GM19025 (cell line): ENCODE data around the gene MAT2A.
"Not testable (repeated sequence)": the region's sequence is repeated elsewhere in the genome, so short reads cannot be mapped to it uniquely, and the experiment has no call there.

Experiments used
- ATAC-seq: cut with Tn5 transposase; IDR thresholded peaks from one replicate; pipeline ENCODE4 v1.9.1; 2021; ENCODE audit warnings: mild to moderate bottlenecking, low read depth, moderate library complexity; ENCODE audit not compliant: unreplicated experiment

Gene MAT2A

DNA sequence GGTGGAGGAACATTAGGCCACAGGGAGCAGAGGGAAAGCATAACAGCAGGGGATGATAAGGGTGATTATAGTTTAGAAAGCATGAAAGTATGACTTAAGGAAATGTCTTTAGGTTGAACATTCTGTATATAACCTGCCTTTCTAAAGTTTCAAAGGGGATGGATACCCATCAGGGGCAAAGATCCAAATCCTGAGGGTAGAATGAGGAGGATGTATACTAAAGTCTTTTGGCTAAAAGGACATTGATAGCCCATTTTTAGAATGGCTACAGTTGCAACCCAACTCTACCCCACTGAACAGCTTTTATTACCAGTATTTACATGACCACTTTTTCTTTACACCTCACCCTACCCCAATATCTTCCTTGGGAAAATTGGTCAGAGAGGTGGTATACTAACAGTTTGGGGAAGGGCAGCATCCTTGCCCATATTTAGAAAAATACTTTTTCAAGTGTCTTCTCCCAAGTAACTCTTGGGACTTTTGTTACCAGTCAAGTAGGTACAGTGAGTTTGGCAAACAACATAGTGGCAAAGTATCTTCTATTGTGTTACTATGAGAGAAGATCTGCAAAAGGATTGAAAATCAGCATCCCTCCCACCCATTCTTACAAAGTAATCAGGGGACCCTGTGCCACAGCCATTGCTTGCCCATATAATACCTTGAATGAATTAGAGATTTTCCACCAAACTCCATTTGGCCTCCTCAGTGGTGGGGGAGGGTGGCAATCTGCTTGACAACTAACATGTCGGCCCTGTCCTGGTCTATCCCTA lies 8.3 kb downstream of the MAT2A start:
- ATAC-seq = no peak

DNA sequence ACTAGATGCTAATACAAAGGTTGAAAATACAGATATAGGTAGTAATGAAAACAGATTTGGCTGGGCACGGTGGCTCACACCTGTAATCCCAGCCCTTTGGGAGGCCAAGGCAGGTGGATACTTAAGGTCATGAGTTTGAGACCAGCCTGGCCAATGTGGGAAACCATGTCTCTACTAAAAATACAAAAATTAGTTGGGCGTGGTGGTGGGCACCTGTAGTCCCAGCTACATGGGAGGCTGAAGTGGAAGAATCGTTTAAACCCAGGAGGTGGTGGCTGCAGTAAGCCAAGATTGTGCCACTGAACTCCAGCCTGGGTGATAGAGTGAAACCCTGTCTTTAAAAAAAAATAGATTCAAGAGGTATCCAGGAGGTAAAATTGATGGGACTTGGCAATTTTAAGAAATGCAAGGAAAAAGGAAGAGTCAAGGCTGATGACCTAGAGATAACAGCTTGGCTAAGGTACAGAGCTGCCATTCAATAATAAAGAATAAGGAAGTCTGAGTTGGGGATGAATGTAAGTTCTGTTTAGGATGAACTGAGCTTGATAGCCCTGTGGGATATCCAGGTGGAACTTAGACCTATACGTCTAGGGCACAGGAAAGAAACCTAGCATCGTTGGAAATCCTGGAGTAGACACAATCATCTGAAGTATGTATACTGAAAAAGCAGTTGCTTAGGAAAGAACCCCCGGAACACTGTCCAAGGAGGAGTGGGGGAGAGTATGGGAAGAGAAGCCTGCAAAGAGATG lies 9.1 kb downstream of the MAT2A start:
- no peak for ATAC-seq

DNA sequence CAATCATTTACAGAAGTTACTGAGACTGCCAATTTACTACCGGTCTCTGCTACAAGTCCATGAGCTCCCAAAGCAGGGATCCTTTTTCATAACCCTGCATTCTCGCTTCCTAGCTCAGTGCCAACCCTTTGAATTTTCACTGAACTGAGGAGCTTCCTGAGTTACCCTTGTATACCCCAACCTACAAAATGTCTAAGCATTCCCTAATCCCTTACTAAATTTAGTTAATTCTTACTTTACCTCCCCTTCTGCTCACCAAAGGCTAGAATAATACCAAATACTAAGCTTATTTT lies 9.6 kb downstream of the MAT2A start:
- ATAC-seq = no peak

DNA sequence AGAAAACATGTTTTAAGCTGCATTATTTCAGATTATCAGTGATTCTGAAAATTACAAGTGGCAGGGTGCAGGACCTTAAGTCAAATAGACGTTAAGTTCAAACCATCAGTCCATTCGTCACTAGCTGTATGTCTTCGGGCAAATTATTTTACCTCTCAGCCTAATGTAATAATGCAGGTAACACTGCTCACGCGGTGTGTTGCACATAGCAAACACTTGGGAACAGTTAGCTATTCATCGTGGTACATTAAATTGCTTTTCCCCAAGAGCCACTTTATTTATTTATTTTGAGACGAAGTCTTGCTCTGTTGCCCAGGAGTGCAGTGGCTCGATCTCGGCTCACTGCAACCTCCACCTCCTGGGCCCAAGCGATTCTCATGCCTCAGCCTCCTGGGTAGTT lies 10.1 kb downstream of the MAT2A start:
- ATAC-seq = no peak

DNA sequence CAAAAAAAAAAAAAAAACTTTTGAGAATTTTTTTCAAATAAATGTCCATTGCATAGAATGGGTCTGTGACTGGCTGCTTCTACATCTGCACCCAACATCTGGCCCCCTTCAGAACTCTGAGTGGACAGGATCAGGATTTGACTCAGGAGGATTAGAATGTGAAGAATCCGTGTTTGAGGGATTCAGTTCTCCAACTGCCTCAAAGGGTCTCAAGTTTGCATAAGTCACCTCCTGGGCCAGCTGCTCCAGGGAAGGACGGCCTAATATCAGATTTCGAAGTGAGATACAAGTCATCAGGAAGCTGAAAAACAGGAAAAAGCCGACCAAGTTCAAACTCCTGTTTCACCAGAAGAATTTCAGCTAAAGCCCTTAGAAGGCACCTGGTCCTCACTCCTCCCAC lies 10.9 kb downstream of the MAT2A start:
- ATAC-seq = no peak

DNA sequence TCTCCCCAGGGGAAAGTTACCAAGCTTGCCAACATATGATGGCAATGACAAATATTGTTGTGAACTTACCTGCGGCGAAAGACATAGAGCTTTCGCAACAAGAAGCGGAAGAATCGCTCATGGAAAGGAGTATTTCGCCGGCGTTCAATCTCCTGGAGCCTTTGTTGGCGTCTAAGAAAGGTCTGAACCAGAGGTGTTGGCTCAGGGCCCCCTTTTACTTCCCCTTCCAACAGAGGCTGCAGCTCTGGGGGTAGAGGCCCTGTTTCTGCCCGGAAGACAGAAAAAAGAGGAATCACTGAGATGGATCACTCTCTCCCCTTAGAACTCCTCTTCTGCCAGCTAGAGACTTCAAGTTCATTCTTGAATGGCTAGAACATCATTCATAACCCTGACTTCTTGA lies 11.5 kb downstream of the MAT2A start:
- no peak for ATAC-seq

DNA sequence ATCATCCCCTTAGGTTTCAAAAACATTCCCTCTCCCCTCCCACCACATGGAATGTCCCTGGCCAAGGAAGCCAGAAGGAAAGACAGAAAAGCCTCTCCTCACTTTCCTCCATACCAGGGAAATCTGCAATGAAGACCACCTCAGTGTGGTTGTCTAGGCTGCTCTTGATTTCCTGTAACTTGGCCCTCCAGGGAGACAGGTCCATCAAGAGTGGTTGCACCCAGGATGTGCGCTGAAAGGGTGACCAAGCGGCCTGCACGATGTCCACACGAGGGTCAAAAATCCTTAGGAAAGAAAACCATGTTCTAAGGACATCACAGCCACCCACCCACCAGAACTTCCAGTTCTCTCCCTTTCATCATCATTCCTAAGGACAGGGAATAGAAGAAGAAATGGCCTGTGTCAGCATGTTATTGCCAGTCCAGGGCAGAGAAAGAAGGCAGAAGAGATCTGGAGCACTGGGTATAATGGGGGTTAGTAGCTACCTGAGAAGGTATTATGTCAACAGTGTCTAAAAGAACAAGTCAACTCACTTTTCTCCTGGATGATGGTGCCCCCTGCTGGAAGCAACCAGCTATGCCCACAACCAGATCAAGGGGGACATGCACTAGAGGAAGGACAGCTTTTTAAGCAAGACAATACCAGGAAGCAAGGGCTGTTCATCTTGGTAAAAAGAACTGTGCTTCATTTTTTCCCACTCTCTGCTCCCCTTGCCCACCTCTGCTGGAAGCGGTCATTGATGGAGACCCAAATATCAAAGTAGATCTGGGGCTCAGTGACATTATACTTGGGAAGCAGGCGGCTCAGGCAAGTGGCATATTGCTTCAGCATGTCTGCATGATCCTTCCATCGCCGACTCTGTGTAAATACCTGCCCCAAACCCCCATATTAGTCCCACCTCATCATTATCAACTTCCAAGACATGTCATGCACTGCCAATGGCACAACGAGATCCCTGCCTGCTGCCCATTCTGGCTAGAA lies 13.0 kb downstream of the MAT2A start:
- no peak for ATAC-seq

DNA sequence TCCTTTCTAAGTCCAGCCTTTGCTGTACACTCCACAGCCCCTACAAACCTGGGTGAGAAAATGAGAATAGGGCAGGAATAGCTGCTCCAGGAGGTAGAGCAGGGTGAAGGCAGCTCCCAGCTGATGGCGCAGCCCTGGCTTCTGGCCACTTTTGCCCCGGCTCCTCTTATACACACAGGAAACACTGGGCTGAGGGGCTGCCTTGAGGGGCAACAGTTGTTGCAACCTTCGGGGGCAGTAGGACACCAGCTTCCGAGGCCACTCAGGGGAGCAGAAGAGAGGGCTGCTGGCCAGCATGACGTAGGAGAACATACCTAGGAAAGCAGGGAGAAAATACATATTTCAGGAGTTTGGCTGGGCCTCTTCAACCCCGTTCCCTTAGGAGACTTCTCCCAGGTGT lies 14.2 kb downstream of the MAT2A start:
- ATAC-seq = no peak

DNA sequence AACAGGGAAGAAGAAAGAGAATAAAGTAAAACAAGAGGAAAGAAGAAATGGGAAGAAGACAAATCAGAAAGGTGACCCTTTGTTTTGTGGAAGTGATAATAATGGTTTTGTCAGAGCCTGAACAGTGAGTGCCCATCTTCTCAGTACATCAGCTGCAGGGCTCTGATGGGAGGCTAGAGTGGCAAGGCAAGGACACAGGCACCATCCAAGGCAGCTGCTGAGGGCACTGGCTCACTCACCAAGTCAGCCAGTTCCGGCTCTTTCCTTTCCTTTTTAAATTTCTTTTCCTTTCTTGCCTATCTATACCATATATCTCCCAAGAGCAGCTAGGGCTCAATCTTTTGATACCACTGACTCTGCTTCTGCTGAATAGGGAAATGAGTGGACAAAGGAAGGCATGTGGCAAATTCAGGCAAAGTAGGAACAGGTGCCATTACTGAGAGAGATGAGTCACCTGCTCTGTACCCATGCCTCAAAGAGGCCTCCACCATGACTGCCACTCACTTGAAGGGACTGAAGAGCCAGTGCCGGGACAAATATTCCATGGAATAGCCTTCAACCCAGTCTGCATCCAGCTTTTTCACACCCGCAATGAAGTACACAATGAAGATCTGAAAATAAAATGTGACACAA lies 16.1 kb downstream of the MAT2A start:
- ATAC-seq = no peak

DNA sequence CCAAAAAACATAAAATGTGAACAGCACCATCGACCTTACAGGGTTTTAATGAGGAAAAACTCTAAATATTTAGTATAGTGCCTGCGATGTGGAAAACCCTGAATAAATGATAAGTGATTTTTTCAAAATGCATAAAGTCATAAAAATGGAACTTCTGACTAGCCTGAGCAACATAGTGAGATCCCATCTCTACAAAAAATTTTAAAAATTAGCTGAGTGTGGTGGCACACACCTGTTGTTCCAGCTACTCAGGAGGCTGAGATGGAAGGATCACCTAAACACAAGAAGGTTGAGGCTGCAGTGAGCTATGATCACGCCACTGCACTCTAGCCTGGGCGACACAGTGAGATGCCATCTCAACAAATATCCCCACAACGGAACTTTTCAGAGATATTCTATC lies 18.2 kb downstream of the MAT2A start:
- no peak for ATAC-seq

DNA sequence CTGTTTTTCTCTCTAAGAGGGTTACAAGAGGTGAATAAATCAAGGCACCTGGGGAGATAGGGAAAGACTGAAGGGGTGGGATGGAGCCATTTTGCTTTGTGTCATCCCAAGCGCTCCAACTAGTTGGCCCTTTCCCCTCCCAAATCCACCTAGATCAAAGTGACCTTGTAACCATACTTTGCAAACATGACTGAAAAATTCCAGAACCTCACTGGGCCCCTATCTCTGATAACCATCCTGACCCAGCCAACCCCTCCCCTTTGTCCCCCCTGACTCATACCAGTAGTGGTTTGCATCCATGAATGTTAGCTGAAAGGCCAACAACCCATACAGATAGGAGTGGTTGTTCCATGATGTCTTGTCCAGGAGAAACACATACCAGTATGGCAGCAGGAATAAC lies 19.2 kb downstream of the MAT2A start:
- no peak for ATAC-seq

DNA sequence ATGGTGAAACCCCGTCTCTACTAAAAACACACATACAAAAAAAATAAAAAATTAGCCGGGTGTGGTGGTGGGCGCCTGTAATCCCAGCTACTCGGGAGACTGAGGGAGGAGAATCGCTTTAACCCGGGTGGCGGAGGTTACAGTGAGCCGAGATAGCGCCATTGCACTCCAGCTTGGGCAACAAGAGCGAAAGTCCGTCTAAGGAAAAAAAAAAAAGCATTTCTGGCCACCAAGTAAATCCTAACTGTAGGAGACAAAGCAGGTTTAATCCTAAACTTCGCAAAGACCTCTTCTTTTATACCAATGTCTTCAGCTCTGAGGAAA lies 21.4 kb downstream of the MAT2A start:
- ATAC-seq = not testable (repeated sequence)

DNA sequence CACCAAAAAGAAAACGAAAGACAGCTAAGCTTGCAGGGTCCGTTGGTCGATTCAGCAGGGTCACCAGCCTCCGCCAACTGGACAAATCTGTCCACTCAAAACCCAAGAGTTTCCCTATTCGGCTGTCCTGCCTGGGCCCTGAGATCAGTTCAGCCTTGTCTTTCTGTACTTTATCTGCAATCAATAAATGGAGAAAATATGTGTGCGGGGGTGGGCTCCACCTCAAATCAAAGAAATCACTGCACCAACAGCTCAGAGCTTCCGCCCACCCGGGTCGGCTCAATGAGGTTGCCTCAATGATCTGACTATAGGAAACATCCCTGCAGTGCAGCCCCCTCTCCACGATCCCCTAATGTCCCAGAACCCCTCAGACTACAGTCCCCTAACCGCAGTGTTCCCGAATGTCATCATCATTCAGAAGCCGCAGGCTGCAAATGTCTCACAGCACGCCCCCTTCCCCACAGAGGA lies 21.9 kb downstream of the MAT2A start:
- ATAC-seq = peak; percentile 5

DNA sequence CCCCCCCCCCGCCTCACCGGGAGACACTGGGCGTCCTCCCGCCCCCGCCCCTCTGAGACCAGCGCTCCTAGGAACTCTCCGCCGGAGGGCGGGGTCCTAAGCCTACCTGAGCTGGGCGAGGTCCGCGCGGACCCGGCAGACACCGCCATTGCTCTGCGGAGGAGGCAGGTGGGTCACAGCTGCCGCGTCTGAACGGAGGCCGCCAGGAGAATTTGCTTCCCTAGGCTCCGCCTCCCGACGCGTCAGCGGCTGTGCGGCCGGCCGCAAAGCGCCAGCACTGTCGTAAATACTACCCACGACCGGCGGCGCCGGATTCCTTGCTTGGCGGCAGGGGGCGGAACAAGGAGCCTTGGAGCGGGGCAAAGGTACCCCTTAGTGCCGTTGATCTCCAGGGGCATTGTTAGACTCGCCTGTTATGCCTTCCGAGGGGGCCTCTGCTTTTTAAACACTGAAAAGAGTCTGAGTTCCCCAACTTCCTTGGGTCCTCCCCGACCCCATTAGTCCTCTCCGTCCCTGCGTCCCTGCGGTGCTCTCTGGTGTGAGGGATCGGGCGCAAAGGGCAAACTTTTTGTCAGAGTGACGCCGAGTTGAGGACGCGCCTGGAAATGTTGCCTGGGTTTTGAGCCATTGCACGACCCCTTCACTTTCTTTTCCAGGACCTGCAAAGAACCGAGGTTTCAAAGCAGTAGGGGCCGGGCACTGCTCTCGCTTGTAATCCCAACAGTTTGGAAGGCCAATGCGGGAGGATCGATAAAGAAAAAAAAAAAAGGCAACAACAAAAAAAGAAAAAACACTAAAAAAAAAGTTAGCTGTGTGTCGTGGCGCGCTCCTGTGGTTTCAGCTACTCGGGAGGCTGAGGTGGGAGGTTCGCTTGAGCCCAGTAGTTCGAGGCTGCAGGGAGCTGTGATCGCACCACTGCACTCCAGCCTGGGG lies 22.6 kb downstream of the MAT2A start, which contains the start of gene GGCX:
Gene GGCX (minus strand): TSS at position 214 of the 933 bp plus-strand sequence. CDS start 65 bp downstream, at position 149.
- ATAC-seq = peak; percentile 94

DNA sequence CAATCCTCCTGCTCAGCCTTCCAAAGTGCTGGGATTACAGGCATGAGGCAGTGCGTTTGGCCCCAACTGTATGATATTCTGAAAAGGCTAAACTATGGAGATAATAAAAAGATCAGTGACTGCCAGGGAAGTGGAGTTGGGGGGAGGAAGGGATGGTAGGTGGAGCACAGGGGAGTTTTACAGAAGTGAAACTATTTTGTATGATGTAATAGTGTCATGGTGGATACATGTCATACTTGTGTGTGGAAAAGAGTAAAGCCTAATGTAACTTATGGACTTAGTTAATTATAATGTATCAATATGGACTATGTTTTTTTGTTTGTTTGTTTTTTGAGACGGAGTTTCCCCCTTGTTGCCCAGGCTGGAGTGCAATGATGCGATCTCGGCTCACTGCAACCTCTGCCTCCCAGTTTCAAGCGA lies 25.2 kb downstream of the MAT2A start:
- ATAC-seq = no peak

DNA sequence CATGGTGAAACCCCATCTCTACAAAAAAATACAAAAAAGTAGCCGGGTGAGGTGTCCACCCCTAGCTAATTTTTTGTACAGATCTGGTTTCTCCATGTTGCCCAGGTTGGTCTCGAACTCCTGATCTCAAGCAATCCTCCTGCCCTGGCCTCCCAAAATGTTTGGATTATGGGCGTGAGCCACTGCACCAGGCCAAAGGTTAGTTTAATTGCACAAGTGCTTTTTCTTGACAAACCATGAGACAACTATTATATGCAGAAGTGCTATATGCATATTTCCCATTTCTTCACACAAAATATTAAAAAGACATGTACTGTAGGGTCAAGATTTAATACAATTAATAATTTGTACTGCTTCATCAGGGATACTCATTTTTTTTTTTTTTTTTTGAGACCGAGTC lies 27.3 kb downstream of the MAT2A start:
- ATAC-seq = no peak

DNA sequence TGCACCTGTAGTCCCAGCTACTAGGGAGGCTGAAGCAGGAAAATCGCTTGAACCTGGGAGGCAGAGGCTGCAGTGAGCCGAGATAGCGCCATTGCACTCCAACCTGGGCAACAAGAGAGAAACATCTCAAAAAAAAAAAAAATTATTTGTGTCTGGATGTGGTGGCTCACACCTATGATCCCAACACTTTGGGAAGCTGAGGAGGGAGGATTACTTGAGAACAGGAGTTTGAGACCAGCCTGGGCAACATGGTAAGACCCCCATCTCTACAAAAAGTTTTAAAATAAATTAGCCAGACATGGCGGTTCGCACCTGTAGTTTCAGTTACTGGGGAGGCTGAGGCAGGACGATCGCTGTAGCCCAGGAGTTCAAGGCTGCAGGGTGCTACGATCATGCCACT lies 36.8 kb downstream of the MAT2A start:
- ATAC-seq = no peak

DNA sequence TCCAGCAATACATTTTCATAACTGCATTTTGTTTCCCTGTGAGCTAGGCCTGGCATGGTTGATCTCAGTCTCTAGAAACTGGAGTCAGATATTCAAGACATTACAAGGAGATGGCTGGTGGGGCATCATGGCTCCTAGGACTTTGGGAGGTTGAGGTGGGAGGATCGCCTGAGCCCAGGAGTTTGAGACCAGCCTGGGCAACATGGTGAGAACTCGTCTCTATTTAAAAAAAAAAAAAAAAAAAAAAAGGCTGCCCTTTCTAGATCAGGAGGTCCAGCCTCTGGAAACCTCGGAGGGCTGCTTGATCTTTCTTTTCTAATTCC lies 38.1 kb downstream of the MAT2A start:
- no peak for ATAC-seq

DNA sequence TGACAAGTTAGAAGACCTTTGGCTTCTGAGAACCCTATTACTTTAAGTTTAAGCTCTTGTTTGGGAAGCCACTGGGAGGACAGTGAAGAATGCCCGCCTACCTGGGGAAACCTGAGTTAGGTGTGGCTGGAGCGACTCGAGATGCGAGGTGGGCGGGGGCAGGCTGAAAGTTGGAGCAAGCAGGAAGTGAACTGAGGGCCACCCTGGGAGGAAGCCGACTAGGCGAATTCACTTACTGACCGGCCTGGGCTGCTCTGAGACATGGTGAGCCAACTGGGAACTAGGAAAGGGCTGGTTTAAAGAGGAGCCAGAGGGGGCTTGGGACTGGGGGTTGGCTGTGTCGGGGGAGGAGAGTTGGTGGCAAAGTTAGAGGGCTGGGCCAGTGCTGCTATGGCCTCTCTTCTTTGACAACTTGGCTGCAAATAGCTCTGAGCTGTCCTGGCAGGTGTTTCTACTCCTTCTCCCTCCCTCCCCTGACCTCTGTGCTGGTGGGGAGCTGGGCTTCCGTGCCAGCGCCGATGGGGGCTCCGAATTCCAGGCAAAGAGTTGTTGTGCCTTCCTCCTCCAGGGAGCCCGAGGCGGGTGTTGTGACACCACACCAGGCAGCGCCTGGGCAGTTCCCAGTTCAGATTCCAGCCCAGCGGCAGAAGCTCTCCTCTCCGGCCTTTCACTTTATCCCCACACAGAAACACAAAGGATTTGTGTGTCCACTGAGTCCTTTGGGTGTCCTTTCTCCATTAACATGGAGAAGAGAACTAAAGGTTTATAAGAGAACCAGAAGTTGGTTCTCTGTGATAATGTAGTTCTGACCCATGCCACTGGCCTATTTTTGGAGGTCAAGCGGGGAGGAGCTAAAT lies 38.6 kb downstream of the MAT2A start, which contains the start of gene VAMP8:
Gene VAMP8 (plus strand): TSS at position 201 of the 857 bp plus-strand sequence. CDS start 61 bp downstream, at position 262.
- peak; percentile 74 for ATAC-seq
